ENCODE measurements around the gene PACSIN2.

DNA sequence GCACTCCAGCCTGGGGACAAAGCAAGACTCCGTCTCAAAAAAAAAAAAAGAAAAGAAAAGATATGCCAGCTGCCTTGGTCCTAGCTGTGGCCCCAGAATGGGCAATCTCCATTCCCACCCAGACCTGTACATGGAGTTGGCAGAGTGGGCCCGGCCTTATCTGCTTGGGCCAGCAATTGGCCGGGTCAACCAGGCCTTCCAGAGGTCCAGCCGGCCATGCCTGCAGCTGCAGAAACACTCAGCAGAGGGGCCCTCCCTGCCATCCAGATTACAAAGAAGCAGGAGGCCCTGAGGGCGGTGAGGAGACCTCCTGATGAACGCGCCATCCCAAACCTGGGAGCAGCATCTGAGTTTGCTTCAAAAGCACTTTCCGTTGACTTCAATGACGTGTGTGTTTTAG is 131.0 kb downstream of the PACSIN2 start:
- TF ChIP-seq JUND (IDR thresholded peaks at IDR 0.05; ENCODE audit: low read depth, low read length) (no peak), NR2C1 (IDR thresholded peaks at IDR 0.05) (no peak), MYC (IDR thresholded peaks at IDR 0.05; ENCODE audit: insufficient read depth, insufficient read length, insufficient replicate concordance, low read length, severe bottlenecking) (no peak), TARDBP (IDR thresholded peaks at IDR 0.05; ENCODE audit: borderline replicate concordance) (no peak), EZH2 (IDR thresholded peaks at IDR 0.05; ENCODE audit: borderline replicate concordance, control insufficient read depth, low read depth, low read length) (no peak), SMARCA5 (IDR thresholded peaks at IDR 0.05) (no peak), SP1 (IDR thresholded peaks at IDR 0.05; ENCODE audit: low read depth, low read length) (no peak)
- TF ChIP-seq, protein P1, sequence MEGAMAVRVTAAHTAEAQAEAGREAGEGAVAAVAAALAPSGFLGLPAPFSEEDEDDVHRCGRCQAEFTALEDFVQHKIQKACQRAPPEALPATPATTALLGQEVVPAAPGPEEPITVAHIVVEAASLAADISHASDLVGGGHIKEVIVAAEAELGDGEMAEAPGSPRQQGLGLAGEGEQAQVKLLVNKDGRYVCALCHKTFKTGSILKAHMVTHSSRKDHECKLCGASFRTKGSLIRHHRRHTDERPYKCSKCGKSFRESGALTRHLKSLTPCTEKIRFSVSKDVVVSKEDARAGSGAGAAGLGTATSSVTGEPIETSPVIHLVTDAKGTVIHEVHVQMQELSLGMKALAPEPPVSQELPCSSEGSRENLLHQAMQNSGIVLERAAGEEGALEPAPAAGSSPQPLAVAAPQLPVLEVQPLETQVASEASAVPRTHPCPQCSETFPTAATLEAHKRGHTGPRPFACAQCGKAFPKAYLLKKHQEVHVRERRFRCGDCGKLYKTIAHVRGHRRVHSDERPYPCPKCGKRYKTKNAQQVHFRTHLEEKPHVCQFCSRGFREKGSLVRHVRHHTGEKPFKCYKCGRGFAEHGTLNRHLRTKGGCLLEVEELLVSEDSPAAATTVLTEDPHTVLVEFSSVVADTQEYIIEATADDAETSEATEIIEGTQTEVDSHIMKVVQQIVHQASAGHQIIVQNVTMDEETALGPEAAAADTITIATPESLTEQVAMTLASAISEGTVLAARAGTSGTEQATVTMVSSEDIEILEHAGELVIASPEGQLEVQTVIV (IDR thresholded peaks at IDR 0.05; ENCODE audit: borderline replicate concordance, partially characterized antibody) = no peak

All from GM12878 (cell line).